ENCODE results near the gene UIMC1.

The UIMC1 gene

GRCh38 chr5:176862330-176862995 lies 144.1 kb downstream of the UIMC1 start:
- Histone ChIP-seq H3K27ac (ENCODE audit: low read depth, low read length) (no peak overlapping the region), H3K9me2 (replicated peaks; ENCODE audit: control insufficient read depth, low read length) (no peaks in the 10 kb centered on the region), H4K20me1 (ENCODE audit: control insufficient read depth, insufficient read depth, low read depth, low read length) (no peaks in the 10 kb centered on the region), H3F3A (ENCODE audit: control insufficient read depth, insufficient read depth) (no peaks in the 10 kb centered on the region), H3K4me1 (ENCODE audit: control insufficient read depth, low read length) (no peaks in the 10 kb centered on the region; the same call in 1 of the 2 replicates), H3K79me2 (ENCODE audit: control insufficient read depth, low read length) (no peaks in the 10 kb centered on the region), H3K4me2 (ENCODE audit: low read length) (no peak overlapping the region; the same call in 1 of the 2 replicates), H3K27me3 (ENCODE audit: control insufficient read depth, low read length) (peaks cover 9% of the 10 kb centered on the region), H3K36me3 (ENCODE audit: control insufficient read depth, low read length) (no peaks in the 10 kb centered on the region), H3K9me3 (ENCODE audit: control insufficient read depth, insufficient read depth, low read length) (no peaks in the 10 kb centered on the region), H3K4me3 (ENCODE audit: low read length) (no peak overlapping the region)
- no peak for TF ChIP-seq EZH2phosphoT487 (IDR thresholded peaks at IDR 0.05; ENCODE audit: borderline replicate concordance, low read length)
- TF ChIP-seq CTCF (IDR thresholded peaks at IDR 0.05; ENCODE audit: low read depth, low read length, poor library complexity, severe bottlenecking) = no peak

- peaks cover 6% of the 10 kb centered on the region for H3K27me3 ChIP-seq (ENCODE audit: control insufficient read depth, low read length)
- H3K36me3 ChIP-seq (ENCODE audit: control insufficient read depth, low read length) = no peaks in the 10 kb centered on the region
- no peak overlapping the region for H3K4me3 ChIP-seq (ENCODE audit: low read length)
- no peaks in the 10 kb centered on the region; the same call in 1 of the 2 replicates for H3K4me1 ChIP-seq (ENCODE audit: control insufficient read depth, low read length)
- H3F3A ChIP-seq (ENCODE audit: control insufficient read depth, insufficient read depth) = no peaks in the 10 kb centered on the region
- TF ChIP-seq EZH2phosphoT487 (IDR thresholded peaks at IDR 0.05; ENCODE audit: borderline replicate concordance, low read length) = no peak
- no peak for TF ChIP-seq CTCF (IDR thresholded peaks at IDR 0.05; ENCODE audit: low read depth, low read length, poor library complexity, severe bottlenecking)
- H3K79me2 ChIP-seq (ENCODE audit: control insufficient read depth, low read length) = no peaks in the 10 kb centered on the region
- H4K20me1 ChIP-seq (ENCODE audit: control insufficient read depth, insufficient read depth, low read depth, low read length) = no peaks in the 10 kb centered on the region
- no peaks in the 10 kb centered on the region for H3K9me3 ChIP-seq (ENCODE audit: control insufficient read depth, insufficient read depth, low read length)
- no peak overlapping the region for H3K27ac ChIP-seq (ENCODE audit: low read depth, low read length)
- no peaks in the 10 kb centered on the region for H3K9me2 ChIP-seq (replicated peaks; ENCODE audit: control insufficient read depth, low read length)
- H3K4me2 ChIP-seq (ENCODE audit: low read length) = no peak overlapping the region
Observed at GRCh38 chr5:176861276-176861675, 145.3 kb downstream of the UIMC1 start.

- H4K20me1 ChIP-seq (ENCODE audit: control insufficient read depth, insufficient read depth, low read depth, low read length) = no peaks in the 10 kb centered on the region
Observed at GRCh38 chr5:176860381-176860780, 146.2 kb downstream of the UIMC1 start.

More at GRCh38 chr5:176860381-176860780, 146.2 kb downstream of the UIMC1 start:
- no peaks in the 10 kb centered on the region for H3K9me3 ChIP-seq (ENCODE audit: control insufficient read depth, insufficient read depth, low read length)
- no peaks in the 10 kb centered on the region; the same call in 1 of the 2 replicates for H3K4me1 ChIP-seq (ENCODE audit: control insufficient read depth, low read length)
- peaks cover 6% of the 10 kb centered on the region for H3K27me3 ChIP-seq (ENCODE audit: control insufficient read depth, low read length)
- no peaks in the 10 kb centered on the region for H3K36me3 ChIP-seq (ENCODE audit: control insufficient read depth, low read length)
- H3K9me2 ChIP-seq (replicated peaks; ENCODE audit: control insufficient read depth, low read length) = no peaks in the 10 kb centered on the region
- no peak overlapping the region for H3K4me3 ChIP-seq (ENCODE audit: low read length)
- no peaks in the 10 kb centered on the region for H3F3A ChIP-seq (ENCODE audit: control insufficient read depth, insufficient read depth)
- no peaks in the 10 kb centered on the region for H3K79me2 ChIP-seq (ENCODE audit: control insufficient read depth, low read length)
- TF ChIP-seq EZH2phosphoT487 (IDR thresholded peaks at IDR 0.05; ENCODE audit: borderline replicate concordance, low read length) (no peak), CTCF (IDR thresholded peaks at IDR 0.05; ENCODE audit: low read depth, low read length, poor library complexity, severe bottlenecking) (no peak)
- H3K27ac ChIP-seq (ENCODE audit: low read depth, low read length) = no peak overlapping the region
- H3K4me2 ChIP-seq (ENCODE audit: low read length) = no peak overlapping the region
